ENCODE results near the gene ADRA2A.

Gene ADRA2A

GRCh38 chr10:111110771-111111170, 33.9 kb downstream of the ADRA2A start:
- no peak for DNase-seq

GRCh38 chr10:111112333-111112732, 35.5 kb downstream of the ADRA2A start:
- DNase-seq: no peak

- no peak for DNase-seq
Measured at GRCh38 chr10:111113238-111113960, 36.6 kb downstream of the ADRA2A start.

GRCh38 chr10:111113961-111114757, 37.3 kb downstream of the ADRA2A start:
- DNase-seq: no peak

- DNase-seq: no peak
Measured at GRCh38 chr10:111114758-111115500, 38.1 kb downstream of the ADRA2A start.

- no peak for DNase-seq
Measured at GRCh38 chr10:111116211-111116610, 39.4 kb downstream of the ADRA2A start.

GRCh38 chr10:111116762-111117445, 40.1 kb downstream of the ADRA2A start:
- no peak for DNase-seq

- DNase-seq: no peak
Measured at GRCh38 chr10:111117528-111118277, 40.9 kb downstream of the ADRA2A start.

- DNase-seq: no peak
Measured at GRCh38 chr10:111118758-111119157, 41.9 kb downstream of the ADRA2A start.

GRCh38 chr10:111119637-111120036, 42.8 kb downstream of the ADRA2A start:
- no peak for DNase-seq

- no peak for DNase-seq
Measured at GRCh38 chr10:111122127-111122526, 45.3 kb downstream of the ADRA2A start.

- no peak for DNase-seq
Measured at GRCh38 chr10:111123883-111124282, 47.1 kb downstream of the ADRA2A start.

- DNase-seq: no peak
Measured at GRCh38 chr10:111125102-111125501, 48.3 kb downstream of the ADRA2A start.

GRCh38 chr10:111126077-111126476, 49.2 kb downstream of the ADRA2A start:
- no peak for DNase-seq

- no peak for DNase-seq
Measured at GRCh38 chr10:111127081-111127848, 50.4 kb downstream of the ADRA2A start.

GRCh38 chr10:111128331-111129180, 51.7 kb downstream of the ADRA2A start:
- no peak for DNase-seq

GRCh38 chr10:111129363-111129762, 52.5 kb downstream of the ADRA2A start:
- no peak for DNase-seq

GRCh38 chr10:111130471-111130870, 53.6 kb downstream of the ADRA2A start:
- DNase-seq: no peak
